ENCODE results near the gene CYB561D1.

CYB561D1 gene

GRCh38 chr1:109537450-109538178 is 43.7 kb downstream of the CYB561D1 start:
- no peak for TF ChIP-seq CTCF (IDR thresholded peaks at IDR 0.05; ENCODE audit: extremely low read depth, missing control alignments)
- DNase-seq (ENCODE audit: low spot score), result no peak

GRCh38 chr1:109538827-109539555 is 45.1 kb downstream of the CYB561D1 start:
- no peak for DNase-seq (ENCODE audit: low spot score)
- TF ChIP-seq CTCF (IDR thresholded peaks at IDR 0.05; ENCODE audit: extremely low read depth, missing control alignments), result no peak

- DNase-seq (ENCODE audit: low spot score), result no peak
- no peak for TF ChIP-seq CTCF (IDR thresholded peaks at IDR 0.05; ENCODE audit: extremely low read depth, missing control alignments)
Observed at GRCh38 chr1:109539676-109540075, 45.8 kb downstream of the CYB561D1 start, which contains the start of gene GPR61. Gene GPR61 (plus strand): TSS chr1:109539872. CDS start chr1:109543023, 3,151 bp downstream.

GRCh38 chr1:109541102-109541501 is 47.2 kb downstream of the CYB561D1 start:
- no peak for DNase-seq (ENCODE audit: low spot score)
- no peak for TF ChIP-seq CTCF (IDR thresholded peaks at IDR 0.05; ENCODE audit: extremely low read depth, missing control alignments)

GRCh38 chr1:109542657-109543056 is 48.8 kb downstream of the CYB561D1 start:
- DNase-seq (ENCODE audit: low spot score), result no peak
- TF ChIP-seq CTCF (IDR thresholded peaks at IDR 0.05; ENCODE audit: extremely low read depth, missing control alignments), result no peak

- no peak for TF ChIP-seq CTCF (IDR thresholded peaks at IDR 0.05; ENCODE audit: extremely low read depth, missing control alignments)
- no peak for DNase-seq (ENCODE audit: low spot score)
Observed at GRCh38 chr1:109543283-109543987, 49.5 kb downstream of the CYB561D1 start.

Data from GM20000 (cell line).